WI38 (cell line): ENCODE data around the gene FAM83D.

ENCODE experiments used
- H3K4me3 ChIP-seq: 2 replicates; pipeline ENCODE4 v1.5.1; 2011; ENCODE audit warnings: low read depth, mild to moderate bottlenecking, control low read depth, low read length
- TF ChIP-seq, protein P1 (sequence below): IDR thresholded peaks from 2 replicates; pipeline ENCODE4 v1.5.1; 2012; ENCODE audit warnings: low read depth, mild to moderate bottlenecking, control low read depth, low read length

FAM83D gene

DNA sequence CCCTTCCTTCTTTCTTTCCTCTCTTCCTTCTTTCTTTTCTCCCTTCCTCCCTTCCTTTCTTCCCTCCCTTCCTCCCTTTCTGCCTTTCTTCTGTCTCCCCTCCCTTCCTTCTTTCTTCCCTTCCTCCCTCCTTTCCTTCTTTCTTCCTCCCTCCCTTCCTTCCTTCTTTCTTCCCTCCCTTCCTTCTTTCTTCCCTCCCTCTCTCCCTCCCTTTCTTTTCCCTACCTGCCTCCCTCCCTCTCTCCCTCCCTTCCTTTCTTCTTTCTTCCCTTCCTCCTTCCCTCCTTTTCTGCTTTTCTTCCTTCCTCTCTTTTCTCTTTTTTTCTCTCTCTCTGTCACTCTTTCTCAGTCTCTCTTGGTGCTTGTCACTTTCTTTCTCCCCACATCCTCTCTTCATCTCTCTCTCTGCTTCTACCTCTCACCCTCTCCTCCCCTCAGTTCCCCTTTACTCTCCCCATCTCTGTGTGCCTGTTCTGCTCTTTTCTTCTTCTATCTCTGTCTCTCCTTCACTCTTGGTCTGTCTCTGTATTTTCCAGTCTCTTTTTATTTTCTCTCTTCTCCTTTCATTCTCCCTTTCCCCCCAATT, 30.1 kb upstream of the FAM83D start:
- H3K4me3 ChIP-seq: no peak overlapping the region
- TF ChIP-seq, protein P1, sequence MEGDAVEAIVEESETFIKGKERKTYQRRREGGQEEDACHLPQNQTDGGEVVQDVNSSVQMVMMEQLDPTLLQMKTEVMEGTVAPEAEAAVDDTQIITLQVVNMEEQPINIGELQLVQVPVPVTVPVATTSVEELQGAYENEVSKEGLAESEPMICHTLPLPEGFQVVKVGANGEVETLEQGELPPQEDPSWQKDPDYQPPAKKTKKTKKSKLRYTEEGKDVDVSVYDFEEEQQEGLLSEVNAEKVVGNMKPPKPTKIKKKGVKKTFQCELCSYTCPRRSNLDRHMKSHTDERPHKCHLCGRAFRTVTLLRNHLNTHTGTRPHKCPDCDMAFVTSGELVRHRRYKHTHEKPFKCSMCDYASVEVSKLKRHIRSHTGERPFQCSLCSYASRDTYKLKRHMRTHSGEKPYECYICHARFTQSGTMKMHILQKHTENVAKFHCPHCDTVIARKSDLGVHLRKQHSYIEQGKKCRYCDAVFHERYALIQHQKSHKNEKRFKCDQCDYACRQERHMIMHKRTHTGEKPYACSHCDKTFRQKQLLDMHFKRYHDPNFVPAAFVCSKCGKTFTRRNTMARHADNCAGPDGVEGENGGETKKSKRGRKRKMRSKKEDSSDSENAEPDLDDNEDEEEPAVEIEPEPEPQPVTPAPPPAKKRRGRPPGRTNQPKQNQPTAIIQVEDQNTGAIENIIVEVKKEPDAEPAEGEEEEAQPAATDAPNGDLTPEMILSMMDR: no peak

DNA sequence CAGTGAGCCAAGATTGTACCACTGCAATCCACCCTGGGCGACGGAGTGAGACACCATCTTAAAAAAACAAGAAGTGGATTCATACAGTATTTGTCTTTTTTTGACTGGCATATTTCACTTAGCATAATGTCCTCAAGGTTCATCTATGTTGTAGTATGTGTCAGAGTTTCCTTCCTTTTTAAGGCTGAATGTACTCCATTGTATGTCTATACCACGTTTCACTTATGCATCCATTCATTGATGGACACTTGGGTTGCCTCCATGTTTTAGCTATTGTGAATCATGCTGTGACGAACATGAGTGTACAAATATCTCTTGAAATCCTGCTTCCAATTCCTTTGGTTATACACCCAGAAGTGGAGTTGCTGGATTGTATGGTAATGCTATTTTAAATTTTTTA, 28.9 kb upstream of the FAM83D start:
- TF ChIP-seq, protein P1: no peak
- no peak overlapping the region for H3K4me3 ChIP-seq

DNA sequence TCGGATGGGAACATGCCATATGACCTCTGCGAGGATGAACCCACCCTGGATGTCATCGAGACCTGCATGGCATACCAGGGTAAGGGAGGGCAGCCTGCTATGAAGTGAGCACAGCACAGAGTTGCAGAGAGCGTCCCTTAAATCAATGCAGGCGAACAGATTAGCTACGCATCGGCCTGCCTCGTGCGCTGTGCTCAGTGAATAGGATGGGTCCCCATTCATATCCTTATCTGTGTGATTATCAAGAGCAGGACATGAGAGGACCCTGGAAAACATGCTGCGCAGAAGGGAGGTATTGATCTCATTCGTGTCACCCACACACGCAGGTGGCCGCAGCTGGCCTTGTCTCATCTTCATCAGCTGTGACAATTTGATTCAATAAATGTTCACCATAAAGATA, 25.6 kb upstream of the FAM83D start:
- TF ChIP-seq, protein P1: no peak

DNA sequence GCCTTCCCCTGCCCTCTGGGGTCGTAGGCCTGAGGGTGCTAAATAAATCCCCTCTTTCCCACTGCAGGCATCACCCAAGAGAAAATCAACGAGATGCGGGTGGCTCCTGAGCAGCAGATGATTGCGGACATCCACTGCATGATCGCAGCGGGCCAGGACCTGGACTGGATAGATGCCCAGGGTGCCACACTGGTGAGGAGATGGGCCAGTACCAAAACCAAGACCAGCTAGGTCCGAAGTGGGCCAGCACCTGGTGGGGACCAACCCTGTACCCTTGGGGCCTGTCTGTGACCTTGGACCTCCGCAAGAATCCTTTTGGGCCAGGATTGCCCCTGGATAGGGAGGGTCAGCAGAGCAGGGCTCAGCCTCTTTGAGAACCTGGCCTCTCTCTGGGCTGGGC, 23.6 kb upstream of the FAM83D start:
- TF ChIP-seq, protein P1: no peak
- H3K4me3 ChIP-seq: no peak overlapping the region

More for the DNA sequence above, 25.6 kb upstream of the FAM83D start:
- no peak overlapping the region for H3K4me3 ChIP-seq

DNA sequence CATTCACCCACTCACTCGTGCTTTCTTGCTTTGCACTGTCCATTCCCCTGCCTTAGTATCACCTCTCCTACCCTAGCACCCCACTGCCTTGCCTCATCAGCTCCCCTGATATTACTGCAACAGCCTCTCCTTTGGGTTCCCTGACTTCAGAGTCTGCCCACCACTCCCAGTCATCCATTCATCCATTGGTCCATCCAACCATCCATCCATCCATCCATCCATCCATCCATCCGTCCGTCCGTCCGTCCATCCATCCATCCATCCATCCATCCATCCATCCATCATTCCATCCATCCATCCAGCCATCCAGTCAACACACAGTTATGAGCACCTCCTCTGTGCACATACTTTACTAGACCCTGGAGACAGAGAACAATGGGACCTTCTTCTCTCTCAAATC, 22.9 kb upstream of the FAM83D start:
- TF ChIP-seq, protein P1: no peak
- H3K4me3 ChIP-seq: no peak overlapping the region

DNA sequence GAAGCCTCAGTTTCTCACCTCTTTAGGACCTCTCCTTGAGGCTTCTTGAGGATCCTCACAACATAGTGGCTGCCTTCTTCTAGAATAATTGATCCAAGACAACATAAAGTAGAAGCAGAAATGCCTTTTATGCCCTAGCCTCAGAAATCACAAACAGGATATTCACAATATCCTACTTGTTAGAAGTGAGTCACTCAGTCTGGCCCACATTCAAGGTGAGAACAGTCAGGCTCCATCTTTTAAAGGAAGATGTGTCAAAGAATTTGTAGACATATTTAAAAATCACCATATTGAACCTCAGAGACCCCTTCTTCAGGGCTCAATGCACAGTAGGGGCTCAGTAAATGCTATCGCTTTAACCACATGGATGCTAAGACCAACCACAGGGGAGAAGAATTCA, 20.8 kb upstream of the FAM83D start:
- TF ChIP-seq, protein P1: no peak
- no peak overlapping the region for H3K4me3 ChIP-seq

DNA sequence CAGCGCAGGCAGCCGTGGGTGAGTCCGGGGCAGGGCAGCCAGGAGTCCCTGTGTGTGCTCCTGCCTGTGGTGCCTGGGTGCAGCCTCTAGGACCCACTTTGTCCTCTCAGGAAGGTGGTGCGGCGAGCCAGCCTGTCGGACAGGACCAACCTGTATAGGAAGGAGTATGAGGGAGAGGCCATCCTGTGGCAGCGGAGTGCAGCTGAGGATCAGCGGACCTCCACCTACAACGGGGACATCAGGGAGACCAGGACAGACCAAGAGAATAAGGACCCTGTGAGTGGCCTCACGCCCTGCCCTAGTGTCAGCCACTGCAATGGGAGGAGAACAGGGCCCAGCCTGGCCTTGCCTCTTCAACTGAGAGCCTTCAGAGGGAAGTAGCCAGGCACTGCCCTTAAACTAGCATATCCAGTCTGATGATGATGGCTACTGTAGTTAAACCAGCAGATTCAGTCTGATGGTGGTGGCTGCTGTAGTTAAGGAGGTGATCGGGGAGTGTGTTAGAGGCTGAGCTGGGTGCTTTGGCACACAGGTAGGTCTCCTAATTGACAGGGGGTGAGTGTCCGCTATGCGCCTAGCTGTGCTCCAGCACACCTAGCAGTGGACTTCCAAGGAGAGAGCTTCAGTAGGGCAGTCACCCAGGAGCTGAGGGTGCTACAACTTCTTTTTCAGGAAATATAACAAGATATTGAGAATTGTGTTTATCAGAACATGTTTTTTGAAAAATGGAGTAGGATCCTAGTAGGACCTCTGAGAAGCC, 18.1 kb upstream of the FAM83D start:
- H3K4me3 ChIP-seq: no peak overlapping the region
- TF ChIP-seq, protein P1: no peak
